HepG2 (cell line): ENCODE data around the gene SLC9A5. TPM values are rescaled to one million over a fixed set of nuclear protein-coding genes. Genes with fewer than 3 reads are reported as not detected.

Experiments
- POLR2A ChIP-seq, 2 experiments: IDR thresholded peaks; 2 replicates each; pipeline ENCODE4 v1.6.1; 2011; ENCODE audit warnings: low read depth in 2 of 2, low read length in 2 of 2, mild to moderate bottlenecking in 1 of 2, moderate library complexity in 1 of 2; ENCODE audit not compliant: insufficient read depth in 1 of 2
- RBM22 ChIP-seq: fragments of 200-400 bp; formaldehyde crosslinking; optimal IDR thresholded peaks from 2 replicates; pipeline ENCODE3; 2017; ENCODE audit warnings: mild to moderate bottlenecking, low read length, moderate library complexity
- SP1 ChIP-seq, 2 experiments: fragments of 450-650 bp in 1 of 2; sonication (generic) in 1 of 2; formaldehyde crosslinking in 1 of 2; IDR thresholded peaks; 2 replicates each; pipeline versions ENCODE4 v1.4.0 to v1.6.1; 2016 to 2020; ENCODE audit warnings: missing genetic modification reagents in 1 of 2
- TMF1 ChIP-seq: sonication (generic); formaldehyde crosslinking; IDR thresholded peaks from 2 replicates; pipeline ENCODE4 v1.8.1; 2022; ENCODE audit warnings: low read depth, missing genetic modification reagents
- ZFP91 ChIP-seq: sonication (generic); formaldehyde crosslinking; IDR thresholded peaks from 2 replicates; pipeline ENCODE4 v1.9.0; 2022; ENCODE audit warnings: missing genetic modification reagents, mild to moderate bottlenecking, borderline replicate concordance
- ZNF609 ChIP-seq: sonication (generic); formaldehyde crosslinking; IDR thresholded peaks from 2 replicates; pipeline ENCODE4 v1.4.0; 2020; ENCODE audit warnings: mild to moderate bottlenecking, missing genetic modification reagents, borderline replicate concordance
- ZNF720 ChIP-seq: sonication (generic); formaldehyde crosslinking; IDR thresholded peaks from 2 replicates; pipeline ENCODE4 v1.4.0; 2020; ENCODE audit warnings: missing genetic modification reagents
- polyA plus RNA-seq, 8 experiments: library from polyadenylated mRNA; depleted of rRNA in 3 of 8; stranded (reverse) in 7 of 8; unstranded in 1 of 8; fragments of >200 nt; fragmentation: Illumina TruSeq in 4 of 8; extraction: Trizol in 4 of 8; gene quantifications; 2 replicates each; pipeline versions ENCODE4 v1.2.1 to v1.2.3, GENCODE V29; 2011 to 2016; ENCODE audit warnings: low read depth in 4 of 8, missing spikeins in 1 of 8, mixed read lengths in 1 of 8; ENCODE audit not compliant: insufficient read depth in 1 of 8
- total RNA-seq, 5 experiments: library from RNA; depleted of rRNA; stranded (reverse); fragments of >200 nt; fragmentation: Illumina TruSeq; extraction: Trizol; gene quantifications; 2 replicates each; pipeline ENCODE4 v1.2.3, GENCODE V29; 2016; ENCODE audit warnings: low read depth in 1 of 5
- TF ChIP-seq, protein P1 (sequence below): sonication (generic); formaldehyde crosslinking; IDR thresholded peaks from 2 replicates; pipeline ENCODE4 v1.5.0; 2020; ENCODE audit warnings: mild to moderate bottlenecking, missing genetic modification reagents, borderline replicate concordance
- TF ChIP-seq, protein P2 (sequence below): sonication (generic); formaldehyde crosslinking; conservative IDR thresholded peaks from 2 replicates; pipeline ENCODE4 v1.4.0; 2020; ENCODE audit warnings: missing genetic modification reagents

SLC9A5 gene
- total and polyA plus RNA-seq, 2 of the 13 experiments (the other 11 are each of a cell fraction or from before 2014, with no cell fraction given) = 0.58 to 1.4 TPM

- TF ChIP-seq, protein P1, sequence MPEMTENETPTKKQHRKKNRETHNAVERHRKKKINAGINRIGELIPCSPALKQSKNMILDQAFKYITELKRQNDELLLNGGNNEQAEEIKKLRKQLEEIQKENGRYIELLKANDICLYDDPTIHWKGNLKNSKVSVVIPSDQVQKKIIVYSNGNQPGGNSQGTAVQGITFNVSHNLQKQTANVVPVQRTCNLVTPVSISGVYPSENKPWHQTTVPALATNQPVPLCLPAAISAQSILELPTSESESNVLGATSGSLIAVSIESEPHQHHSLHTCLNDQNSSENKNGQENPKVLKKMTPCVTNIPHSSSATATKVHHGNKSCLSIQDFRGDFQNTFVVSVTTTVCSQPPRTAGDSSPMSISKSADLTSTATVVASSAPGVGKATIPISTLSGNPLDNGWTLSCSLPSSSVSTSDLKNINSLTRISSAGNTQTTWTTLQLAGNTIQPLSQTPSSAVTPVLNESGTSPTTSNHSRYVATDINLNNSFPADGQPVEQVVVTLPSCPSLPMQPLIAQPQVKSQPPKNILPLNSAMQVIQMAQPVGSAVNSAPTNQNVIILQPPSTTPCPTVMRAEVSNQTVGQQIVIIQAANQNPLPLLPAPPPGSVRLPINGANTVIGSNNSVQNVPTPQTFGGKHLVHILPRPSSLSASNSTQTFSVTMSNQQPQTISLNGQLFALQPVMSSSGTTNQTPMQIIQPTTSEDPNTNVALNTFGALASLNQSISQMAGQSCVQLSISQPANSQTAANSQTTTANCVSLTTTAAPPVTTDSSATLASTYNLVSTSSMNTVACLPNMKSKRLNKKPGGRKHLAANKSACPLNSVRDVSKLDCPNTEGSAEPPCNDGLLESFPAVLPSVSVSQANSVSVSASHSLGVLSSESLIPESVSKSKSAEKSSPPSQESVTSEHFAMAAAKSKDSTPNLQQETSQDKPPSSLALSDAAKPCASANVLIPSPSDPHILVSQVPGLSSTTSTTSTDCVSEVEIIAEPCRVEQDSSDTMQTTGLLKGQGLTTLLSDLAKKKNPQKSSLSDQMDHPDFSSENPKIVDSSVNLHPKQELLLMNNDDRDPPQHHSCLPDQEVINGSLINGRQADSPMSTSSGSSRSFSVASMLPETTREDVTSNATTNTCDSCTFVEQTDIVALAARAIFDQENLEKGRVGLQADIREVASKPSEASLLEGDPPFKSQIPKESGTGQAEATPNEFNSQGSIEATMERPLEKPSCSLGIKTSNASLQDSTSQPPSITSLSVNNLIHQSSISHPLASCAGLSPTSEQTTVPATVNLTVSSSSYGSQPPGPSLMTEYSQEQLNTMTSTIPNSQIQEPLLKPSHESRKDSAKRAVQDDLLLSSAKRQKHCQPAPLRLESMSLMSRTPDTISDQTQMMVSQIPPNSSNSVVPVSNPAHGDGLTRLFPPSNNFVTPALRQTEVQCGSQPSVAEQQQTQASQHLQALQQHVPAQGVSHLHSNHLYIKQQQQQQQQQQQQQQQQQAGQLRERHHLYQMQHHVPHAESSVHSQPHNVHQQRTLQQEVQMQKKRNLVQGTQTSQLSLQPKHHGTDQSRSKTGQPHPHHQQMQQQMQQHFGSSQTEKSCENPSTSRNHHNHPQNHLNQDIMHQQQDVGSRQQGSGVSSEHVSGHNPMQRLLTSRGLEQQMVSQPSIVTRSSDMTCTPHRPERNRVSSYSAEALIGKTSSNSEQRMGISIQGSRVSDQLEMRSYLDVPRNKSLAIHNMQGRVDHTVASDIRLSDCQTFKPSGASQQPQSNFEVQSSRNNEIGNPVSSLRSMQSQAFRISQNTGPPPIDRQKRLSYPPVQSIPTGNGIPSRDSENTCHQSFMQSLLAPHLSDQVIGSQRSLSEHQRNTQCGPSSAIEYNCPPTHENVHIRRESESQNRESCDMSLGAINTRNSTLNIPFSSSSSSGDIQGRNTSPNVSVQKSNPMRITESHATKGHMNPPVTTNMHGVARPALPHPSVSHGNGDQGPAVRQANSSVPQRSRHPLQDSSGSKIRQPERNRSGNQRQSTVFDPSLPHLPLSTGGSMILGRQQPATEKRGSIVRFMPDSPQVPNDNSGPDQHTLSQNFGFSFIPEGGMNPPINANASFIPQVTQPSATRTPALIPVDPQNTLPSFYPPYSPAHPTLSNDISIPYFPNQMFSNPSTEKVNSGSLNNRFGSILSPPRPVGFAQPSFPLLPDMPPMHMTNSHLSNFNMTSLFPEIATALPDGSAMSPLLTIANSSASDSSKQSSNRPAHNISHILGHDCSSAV (CRISPR knock-in tag) = no peak
- TF ChIP-seq ZNF720 (CRISPR knock-in tag) (no peak), POLR2A (IDR thresholded peaks at IDR 0.05; ENCODE audit: insufficient read depth in 1 of 2, low read depth in 2 of 2, low read length in 2 of 2) (0 out of 4 replicates have a peak, but pooled peaks of 1 of the 2 experiments have one; percentile 5), ZFP91 (CRISPR knock-in tag) (peak; percentile 24; the same call in 1 of the 2 replicates), RBM22 (peak; percentile 6), ZNF609 (no peak), SP1 (IDR thresholded peaks at IDR 0.05) (no peak), SP1 (CRISPR knock-in tag; IDR thresholded peaks at IDR 0.05) (no peak), TMF1 (CRISPR knock-in tag) (no peak)
- TF ChIP-seq, protein P2, sequence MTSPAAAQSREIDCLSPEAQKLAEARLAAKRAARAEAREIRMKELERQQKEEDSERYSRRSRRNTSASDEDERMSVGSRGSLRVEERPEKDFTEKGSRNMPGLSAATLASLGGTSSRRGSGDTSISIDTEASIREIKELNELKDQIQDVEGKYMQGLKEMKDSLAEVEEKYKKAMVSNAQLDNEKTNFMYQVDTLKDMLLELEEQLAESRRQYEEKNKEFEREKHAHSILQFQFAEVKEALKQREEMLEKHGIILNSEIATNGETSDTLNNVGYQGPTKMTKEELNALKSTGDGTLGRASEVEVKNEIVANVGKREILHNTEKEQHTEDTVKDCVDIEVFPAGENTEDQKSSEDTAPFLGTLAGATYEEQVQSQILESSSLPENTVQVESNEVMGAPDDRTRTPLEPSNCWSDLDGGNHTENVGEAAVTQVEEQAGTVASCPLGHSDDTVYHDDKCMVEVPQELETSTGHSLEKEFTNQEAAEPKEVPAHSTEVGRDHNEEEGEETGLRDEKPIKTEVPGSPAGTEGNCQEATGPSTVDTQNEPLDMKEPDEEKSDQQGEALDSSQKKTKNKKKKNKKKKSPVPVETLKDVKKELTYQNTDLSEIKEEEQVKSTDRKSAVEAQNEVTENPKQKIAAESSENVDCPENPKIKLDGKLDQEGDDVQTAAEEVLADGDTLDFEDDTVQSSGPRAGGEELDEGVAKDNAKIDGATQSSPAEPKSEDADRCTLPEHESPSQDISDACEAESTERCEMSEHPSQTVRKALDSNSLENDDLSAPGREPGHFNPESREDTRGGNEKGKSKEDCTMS (CRISPR knock-in tag) = no peak
Measured at GRCh38 chr16:67270931-67271338, 22.2 kb downstream of the SLC9A5 start (continued).
